Myocyte (in vitro differentiated cells): ENCODE results near the gene ANKHD1. TPM values are rescaled to one million over a fixed set of nuclear protein-coding genes. Genes with fewer than 3 reads are reported as not detected.
"Not testable (repeated sequence)": the region's sequence is repeated elsewhere in the genome, so short reads cannot be mapped to it uniquely, and the experiment has no call there.

ENCODE experiments used
- DNase-seq: peaks from one replicate; pipeline ENCODE4 v3.0.0-alpha.2; 2012; ENCODE audit warnings: low read depth
- total RNA-seq: library from RNA; depleted of rRNA; stranded (reverse); fragments of >200 nt; gene quantifications from 2 replicates; pipeline ENCODE4 v1.2.3, GENCODE V29; 2014

ANKHD1 gene
- total RNA-seq, 1 donor from 2014 or later: 39.7 TPM

DNA sequence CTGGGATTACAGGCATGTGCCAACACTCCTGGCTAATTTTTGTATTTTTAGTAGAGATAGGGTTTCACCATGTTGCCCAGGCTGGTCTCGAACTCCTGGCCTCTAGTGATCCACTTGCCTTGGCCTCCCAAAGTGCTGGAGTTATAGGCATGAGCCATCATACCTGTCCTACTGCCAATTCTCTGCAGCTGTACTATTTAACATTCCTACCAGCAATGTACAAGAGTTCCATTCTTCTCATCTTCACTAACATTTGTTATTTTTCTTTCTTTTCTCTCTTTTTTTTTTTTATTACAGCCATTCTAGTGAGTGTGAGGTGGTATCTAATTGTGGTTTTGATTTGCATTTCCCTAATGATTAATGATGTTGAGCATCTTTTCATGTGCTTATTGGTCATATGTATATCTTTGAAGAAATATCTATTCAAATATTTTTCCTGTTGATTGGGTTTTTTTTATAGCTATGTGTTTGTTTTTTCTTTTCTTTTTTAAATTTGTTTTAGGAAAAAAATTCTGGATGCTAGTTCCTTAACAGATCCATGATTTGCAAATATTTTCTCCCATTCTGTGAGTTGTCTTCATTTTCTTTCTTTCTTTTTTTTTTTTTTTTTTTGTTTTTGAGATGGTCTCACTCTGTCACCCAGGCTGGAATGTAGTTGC, 17.4 kb downstream of the ANKHD1 start:
- DNase-seq: no peak

DNA sequence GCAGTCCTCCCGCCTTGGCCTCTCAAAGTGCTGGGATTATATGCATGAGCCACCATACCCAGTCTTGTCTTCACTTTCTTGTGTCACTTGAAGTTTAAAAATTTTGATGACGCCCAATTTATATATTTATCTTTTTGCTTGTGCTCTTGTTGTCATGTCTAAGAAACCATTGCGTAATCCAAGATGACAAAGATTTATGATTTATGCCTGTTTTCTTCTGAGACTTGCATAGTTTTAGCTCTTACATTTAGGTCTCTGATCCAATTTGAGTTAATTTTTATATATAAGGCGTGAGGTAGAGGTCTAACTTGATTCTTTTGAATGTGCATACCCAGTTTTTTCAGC, 18.6 kb downstream of the ANKHD1 start:
- no peak for DNase-seq

DNA sequence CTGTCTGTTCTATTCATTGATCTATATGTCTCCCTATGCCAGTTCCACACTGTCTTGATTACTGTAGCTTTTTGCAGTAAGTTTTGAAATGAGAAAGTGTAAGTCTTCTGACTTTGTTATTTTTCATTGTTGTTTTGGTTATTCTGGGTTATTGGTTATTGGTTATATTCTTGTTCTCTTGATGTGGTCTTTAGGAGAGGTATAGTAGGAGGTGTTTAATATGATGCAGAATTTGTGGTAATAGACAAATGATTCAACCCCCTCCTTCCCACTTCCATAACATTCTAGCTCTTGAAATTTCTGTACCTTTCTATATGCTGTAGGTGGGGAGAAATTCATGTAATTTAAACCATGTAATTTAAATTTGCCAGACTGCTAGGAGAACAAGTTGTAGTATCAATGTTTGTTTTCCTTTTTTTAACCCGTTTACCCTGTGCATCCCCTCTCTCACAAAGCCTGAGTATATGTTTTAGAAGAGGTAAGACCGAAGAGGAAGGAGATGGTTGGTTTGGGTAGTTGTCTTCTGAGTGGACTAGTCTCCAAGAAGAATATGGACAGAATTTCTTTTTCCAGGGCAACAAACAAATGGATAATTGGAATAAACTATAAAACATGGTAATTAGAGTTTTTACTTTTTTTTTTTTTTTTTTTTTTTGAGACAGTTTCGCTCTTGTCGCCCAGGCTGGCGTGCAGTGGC, 19.2 kb downstream of the ANKHD1 start:
- DNase-seq: no peak

DNA sequence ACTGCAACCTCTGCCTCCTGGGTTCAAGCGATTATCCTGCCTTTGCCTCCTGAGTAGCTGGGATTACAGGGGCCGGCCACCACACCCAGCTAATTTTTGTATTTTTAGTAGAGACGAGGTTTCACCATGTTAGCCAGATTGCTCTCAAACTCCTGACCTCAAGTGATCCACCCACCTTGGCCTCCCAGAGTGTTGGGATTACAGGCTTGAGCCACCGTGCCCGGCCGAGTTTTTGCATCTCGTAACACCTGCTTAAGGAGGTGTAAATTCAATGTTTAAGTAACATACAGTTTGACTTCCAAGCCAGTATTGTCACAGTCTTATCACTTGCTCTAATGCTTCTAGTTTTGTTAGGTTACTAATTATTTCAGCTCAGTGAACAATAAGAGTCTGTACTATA, 19.7 kb downstream of the ANKHD1 start:
- DNase-seq: not testable (repeated sequence)

DNA sequence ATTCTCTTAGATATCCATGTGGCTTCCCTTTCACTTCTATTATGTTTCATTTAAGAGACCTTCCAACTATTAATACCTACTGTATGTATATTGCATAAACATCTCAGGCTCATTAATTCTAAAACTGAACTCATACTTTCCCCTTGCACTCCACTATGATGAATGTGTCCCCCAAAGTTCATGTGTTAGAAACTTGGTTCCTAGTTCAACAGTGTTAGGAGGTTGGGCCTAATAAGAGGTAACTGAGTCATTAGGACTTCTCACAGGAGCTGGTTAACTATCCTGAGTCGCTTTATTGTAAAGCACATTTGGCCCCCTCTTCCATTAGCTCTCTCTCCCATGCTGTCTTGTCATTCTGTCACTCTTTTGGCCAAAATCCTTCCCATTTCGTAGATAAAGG, 22.0 kb downstream of the ANKHD1 start:
- DNase-seq: no peak

DNA sequence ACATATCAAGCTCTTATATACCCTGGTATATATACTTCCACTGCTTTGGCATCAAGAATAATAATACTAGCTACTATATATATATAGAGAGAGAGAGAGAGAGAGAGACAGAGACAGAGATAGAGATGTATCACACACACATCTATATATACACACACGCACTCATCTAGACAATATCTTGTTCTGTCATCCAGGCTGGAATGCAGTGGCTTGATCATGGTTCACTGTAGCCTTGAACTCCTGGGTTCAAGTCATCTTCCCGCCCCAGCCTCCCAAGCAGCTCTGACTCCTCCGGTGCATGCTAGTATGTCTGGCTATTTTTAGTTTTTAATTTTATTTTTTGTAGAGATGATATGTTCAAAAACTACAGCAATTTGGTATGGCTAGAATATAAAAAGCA, 22.5 kb downstream of the ANKHD1 start:
- DNase-seq: peak; percentile 48

DNA sequence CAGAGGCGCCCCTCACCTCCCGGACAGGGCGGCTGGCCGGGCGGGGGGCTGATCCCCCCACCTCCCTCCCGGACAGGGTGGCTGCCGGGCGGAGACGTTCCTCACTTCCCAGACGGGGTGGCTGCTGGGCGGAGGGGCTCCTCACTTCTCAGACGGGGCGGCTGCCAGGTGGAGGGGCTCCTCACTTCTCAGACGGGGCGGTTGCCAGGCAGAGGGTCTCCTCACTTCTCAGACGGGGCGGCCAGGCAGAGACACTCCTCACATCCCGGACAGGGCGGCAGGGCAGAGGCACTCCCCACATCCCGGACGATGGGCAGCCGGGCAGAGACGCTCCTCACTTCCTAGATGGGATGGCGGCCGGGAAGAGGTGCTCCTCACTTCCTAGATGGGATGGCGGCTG, 26.1 kb downstream of the ANKHD1 start:
- DNase-seq: not testable (repeated sequence)

DNA sequence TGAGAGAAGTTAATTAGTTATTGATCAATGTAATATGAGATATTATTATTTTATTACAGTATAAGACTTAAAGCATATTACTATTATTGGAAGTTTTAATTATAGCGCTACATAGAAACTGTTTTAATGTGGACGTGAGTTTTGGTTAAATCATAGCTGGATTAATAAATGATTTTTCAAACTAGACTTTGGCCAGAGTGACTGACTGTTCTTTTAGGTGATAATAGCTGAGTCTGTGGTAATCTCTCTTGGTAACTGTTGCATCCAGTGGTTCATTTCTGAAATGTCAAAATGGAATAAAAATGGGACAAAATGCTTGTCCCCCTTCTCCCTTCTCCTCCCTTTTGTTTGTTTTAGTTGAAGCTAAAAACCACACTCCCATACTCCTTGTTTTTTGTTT, 28.1 kb downstream of the ANKHD1 start:
- DNase-seq: no peak

DNA sequence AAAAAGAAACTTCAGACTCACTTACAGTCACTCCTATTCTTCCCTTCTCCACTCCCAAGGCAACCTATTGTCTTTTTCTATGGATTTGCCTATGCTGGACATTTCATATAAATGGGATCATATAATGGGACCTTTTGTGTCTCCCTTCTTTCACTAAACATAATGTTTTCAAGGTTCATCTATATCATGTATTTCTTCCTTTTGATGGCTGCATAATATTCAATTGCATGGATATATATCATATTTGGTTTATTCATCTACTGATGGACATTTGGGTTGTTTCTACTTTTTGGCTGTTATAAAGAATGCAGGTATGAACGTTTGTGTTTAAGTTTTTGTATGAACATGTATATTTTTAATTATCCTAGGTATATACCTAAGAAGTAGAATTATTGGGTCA, 30.6 kb downstream of the ANKHD1 start:
- no peak for DNase-seq

DNA sequence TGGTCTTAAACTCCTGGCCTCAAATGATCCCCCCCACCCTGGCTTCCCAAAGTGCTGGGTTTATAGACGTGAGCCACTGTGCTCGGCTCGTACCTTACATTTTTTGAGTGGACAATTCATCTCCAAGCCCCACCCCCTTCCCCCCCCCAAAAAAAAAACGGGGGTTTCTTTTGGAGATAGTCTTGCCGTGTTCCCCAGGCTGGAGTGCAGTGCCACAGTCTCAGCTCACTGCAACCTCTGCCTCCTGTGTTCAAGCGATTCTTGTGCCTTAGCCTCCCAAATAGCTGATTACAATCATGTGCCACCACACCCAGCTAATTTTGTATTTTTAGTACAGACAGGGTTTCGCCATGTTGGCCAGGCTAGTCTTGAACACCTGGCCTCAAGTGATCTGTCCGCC, 31.3 kb downstream of the ANKHD1 start:
- peak; percentile 32 for DNase-seq

DNA sequence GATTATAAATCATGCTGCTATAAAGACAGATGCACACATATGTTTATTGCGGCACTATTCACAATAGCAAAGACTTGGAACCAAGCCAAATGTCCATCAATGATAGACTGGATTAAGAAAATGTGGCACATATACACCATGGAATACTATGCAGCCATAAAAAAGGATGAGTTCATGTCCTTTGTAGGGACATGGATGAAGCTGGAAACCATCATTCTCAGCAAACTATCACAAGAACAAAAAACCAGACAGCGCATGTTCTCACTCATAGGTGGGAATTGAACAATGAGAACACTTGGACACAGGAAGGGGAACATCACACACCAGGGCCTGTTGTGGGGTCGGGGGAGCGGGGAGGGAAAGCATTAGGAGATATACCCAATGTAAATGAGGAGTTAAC, 55.7 kb downstream of the ANKHD1 start:
- not testable (repeated sequence) for DNase-seq

DNA sequence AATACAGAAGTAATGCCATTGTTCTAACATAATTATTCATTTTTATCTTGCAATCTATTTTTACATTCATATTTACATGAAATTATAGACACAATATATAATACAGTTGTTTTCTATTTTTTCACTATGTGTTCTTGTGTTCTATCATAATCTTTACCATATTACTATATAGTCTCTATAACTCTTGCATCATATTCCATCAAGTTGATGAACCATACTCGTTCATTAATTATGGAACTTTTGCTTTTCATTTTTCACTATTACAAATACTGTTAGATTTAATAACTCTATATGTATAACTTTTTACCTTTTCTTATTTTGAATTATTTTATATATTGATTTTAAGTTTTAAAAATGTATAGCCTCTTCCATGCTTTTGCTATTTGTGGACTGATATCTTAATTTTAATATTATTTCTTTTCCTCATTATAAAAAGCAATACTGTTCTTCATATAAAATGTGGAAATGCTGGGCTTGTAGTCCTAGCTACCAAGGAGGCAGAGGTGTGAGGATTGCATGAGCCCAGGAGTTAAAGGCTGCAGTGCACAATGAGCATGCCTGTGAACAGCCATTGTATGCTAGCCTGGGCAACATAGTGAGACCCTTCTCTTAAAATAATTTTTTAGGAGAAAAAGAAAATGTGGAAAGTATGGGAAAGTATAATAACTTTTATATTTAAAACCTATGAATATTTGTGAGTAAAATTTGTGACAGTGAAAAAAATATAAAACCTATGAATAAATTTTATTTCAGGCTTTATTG, 65.5 kb downstream of the ANKHD1 start:
- no peak for DNase-seq

DNA sequence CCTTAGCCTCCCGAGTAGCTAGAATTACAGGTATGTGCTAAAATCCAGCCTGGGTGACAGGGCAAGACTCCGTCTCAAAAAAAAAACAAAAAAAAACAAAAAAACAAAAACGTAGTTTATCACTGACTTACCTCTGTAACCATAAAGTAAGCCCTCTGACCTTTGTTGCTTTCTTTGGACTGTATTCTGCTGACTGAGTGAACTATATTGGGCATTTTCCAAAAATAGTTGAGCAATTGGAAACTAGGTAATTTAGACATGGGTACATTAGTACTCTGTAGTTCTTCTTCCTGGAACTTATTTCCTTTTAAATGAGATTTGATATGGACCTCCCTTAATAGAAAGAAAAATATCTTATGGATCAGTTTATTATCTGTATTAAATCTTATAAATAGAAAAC, 66.6 kb downstream of the ANKHD1 start:
- peak; percentile 4 for DNase-seq

DNA sequence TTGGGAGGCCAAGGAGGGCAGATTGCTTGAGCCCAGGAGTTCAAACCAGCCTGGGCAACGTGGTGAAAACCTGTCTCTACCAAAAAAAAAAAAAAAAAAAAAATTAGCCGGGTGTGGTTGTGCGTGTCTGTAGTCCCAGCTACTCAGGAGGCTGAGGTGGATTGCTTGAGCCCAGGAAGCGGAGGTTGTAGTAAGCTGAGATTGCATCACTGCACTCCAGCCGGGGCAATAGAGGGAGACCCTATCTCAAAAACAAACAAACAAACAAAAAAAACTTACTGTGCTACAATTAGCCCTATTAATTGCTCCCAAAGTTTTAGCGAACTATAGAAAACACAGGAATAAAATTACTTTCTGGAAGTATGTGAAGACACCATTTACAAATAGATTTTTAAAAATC, 67.6 kb downstream of the ANKHD1 start:
- no peak for DNase-seq

DNA sequence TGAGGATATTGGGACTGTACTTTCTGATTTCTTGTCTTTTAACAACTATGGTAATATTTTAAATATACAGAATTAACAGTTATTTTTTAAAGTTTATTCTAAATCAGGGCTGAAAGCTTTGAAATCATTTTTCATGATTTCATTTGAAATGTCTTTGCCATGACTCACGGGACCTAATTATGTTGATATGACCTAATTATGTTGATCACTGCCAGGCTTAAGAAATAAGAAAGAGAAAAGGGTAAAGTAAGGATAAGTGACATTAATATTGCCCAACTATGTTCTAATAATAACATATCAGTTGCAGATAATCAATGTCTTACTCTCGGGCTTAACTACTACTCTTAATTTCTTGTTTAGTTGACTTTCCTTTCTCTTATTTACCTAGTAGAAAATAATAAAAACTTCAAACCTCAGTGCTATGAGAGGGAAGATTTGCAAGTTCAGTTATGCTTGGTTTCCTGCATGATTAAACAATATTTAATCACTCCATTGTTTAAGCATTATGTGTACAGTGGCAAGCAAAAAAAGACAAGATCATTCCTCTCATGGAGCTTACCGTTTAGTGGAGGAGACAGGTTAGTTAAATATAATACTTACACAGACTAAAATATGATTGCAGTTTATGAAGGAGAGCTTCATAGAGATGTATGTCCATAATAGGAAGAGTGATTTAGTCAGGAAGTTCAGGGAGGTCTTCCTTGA, 78.8 kb downstream of the ANKHD1 start:
- DNase-seq: no peak

DNA sequence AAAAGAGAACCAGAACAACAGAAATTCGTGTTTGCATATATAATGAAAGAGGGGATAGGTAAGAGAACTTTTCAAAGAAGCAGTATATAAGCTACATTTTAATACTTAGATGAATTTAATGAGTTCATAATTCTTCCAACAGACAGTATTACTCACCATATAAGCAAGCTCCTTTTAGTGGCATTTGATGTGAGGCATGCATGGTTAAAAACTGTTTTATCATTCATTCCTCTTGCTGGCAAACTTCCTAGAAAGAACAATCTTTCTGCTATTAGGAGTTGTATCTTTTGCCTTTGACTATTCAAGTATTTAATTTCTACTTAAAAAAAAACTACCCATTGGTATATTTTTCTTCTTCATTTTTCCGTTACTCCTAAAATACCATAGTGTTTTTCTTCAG, 80.1 kb downstream of the ANKHD1 start:
- peak; percentile 6 for DNase-seq

DNA sequence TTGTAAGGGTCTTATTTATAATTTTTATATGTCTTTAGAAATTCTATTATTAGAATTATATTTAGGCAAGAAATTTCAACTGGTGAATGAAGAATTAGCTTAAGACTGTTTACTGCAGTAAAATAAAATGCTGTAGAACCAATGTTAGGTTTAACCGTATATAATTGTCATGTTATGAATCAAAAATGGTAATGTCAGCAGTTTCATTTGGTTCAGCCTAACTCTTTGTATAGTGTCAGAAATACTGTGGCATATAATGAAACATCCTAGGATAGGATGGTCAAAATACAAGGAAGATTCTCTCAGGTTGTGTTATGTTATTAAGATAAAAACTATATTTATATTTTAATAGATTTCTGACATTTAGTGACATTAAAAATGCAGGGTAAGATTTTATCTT, 81.4 kb downstream of the ANKHD1 start:
- DNase-seq: no peak

DNA sequence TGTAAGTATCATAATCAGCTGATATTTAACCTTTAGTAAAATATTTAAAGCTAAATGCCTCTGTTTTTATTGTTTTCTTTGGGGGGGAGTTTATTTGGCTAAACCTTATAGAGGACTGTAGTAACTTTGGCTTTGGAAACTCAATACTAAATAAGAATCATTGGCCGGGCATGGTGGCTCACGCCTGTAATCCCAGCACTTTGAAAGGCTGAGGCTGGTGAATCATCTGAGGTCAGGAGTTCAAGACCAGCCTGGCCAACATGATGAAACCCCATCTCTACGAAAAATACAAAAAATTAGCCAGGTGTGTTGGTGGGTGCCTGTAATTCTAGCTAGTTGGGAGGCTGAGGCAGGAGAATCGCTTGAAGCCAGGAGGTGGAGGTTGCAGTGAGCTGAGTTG, 86.5 kb downstream of the ANKHD1 start:
- DNase-seq: not testable (repeated sequence)

DNA sequence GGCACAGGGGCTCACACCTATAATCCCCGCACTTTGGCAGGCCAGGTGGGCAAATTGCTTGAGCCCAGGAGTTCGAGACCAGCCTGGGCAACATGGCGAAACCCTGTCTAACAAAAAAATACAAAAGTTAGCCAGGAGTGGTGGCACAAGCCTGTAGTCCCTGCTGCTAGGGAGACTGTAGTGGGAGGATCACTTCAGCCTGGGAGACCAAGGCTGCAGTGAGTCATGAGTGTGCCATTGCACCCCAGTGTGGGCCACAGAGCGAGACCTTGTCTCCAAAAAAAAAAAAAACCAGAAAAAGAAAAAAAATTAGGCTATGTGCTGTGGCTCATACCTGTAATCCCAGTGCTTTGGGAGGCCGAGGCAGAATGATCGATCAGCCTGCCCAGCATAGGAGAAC, 87.3 kb downstream of the ANKHD1 start:
- DNase-seq: no peak

DNA sequence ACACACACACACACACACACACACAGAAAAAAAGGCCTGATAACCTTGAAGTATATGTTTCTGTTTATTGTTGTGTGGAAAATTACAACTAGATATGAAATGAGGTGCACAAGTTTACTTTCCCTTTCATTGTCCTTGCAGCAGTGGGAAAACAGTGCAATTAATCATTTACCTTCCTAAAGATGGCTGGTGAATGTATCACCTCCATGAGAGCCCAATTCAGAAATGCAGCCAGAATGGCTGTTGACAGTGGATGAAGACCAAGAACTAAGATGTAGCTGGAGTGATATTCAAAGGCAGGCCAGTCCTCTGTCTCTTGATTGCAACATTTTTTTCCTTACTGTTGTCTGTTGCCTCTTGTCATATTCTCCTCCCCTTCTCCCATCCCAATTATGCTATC, 96.3 kb downstream of the ANKHD1 start:
- no peak for DNase-seq

DNA sequence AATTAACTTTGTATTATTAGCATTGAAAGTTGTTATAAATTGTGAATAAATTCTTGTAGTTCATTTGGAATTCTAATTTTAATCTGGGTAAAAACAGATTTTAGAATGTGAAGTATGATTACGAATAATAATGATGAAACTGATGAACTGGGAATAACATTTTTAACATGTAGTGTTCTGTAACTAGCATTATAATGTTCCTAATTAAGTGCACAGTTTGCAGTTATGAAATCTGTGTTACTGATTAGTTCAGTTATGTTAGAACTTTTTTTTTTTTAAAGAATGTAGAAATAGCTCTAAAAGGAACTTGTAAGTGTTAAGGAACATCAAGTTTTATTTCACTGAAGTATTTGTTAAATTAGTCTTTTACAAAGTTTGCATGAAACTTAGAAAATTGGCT, 97.0 kb downstream of the ANKHD1 start:
- DNase-seq: no peak

DNA sequence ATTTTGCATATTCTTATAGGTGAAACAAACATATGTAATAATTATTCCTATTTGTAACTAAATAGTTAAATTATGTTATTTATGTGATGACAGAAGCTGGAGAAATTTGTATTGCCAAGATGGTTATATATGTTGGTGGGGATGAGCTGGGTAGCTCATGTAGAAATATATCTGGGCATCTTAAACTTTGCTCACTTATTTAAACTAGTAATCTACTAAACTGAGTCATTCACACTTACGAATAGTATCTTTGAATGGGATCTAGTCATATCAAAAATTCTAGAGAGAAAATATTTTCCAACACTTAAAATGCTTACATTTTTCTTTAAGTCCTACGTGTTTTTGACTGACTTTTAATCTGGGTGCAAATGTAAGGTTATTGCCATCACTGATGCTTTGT, 101.2 kb downstream of the ANKHD1 start:
- DNase-seq: no peak
